HG02884 (cell line): ENCODE data around the gene PLPP3.

Source experiments
- ATAC-seq: cut with Tn5 transposase; IDR thresholded peaks from one replicate; pipeline ENCODE4 v1.9.1; 2021; ENCODE audit warnings: mild to moderate bottlenecking, moderate library complexity; ENCODE audit not compliant: unreplicated experiment

PLPP3 gene

GRCh38 chr1:56576880-56577405, 2.4 kb downstream of the PLPP3 start:
- no peak for ATAC-seq

- ATAC-seq, result no peak
Measured at GRCh38 chr1:56575865-56576264, 3.5 kb downstream of the PLPP3 start.

- ATAC-seq, result no peak
Measured at GRCh38 chr1:56574794-56575193, 4.6 kb downstream of the PLPP3 start.

GRCh38 chr1:56573311-56573710, 6.1 kb downstream of the PLPP3 start:
- ATAC-seq, result no peak

GRCh38 chr1:56572334-56573050, 6.9 kb downstream of the PLPP3 start:
- ATAC-seq, result no peak

- no peak for ATAC-seq
Measured at GRCh38 chr1:56571448-56571847, 7.9 kb downstream of the PLPP3 start.

GRCh38 chr1:56570924-56571372, 8.4 kb downstream of the PLPP3 start:
- ATAC-seq, result no peak

GRCh38 chr1:56569661-56570060, 9.7 kb downstream of the PLPP3 start:
- ATAC-seq, result no peak

GRCh38 chr1:56566994-56567393, 12.4 kb downstream of the PLPP3 start:
- no peak for ATAC-seq

- ATAC-seq, result no peak
Measured at GRCh38 chr1:56566061-56566744, 13.2 kb downstream of the PLPP3 start.

GRCh38 chr1:56564615-56565014, 14.7 kb downstream of the PLPP3 start:
- ATAC-seq, result no peak

- ATAC-seq, result no peak
Measured at GRCh38 chr1:56563568-56563967, 15.8 kb downstream of the PLPP3 start.

- no peak for ATAC-seq
Measured at GRCh38 chr1:56562891-56563452, 16.4 kb downstream of the PLPP3 start.

GRCh38 chr1:56561227-56562019, 17.9 kb downstream of the PLPP3 start:
- ATAC-seq, result no peak

- no peak for ATAC-seq
Measured at GRCh38 chr1:56557746-56558145, 21.6 kb downstream of the PLPP3 start.

- no peak for ATAC-seq
Measured at GRCh38 chr1:56555448-56555847, 23.9 kb downstream of the PLPP3 start.

- ATAC-seq, result no peak
Measured at GRCh38 chr1:56553046-56553445, 26.3 kb downstream of the PLPP3 start.

- no peak for ATAC-seq
Measured at GRCh38 chr1:56552349-56552748, 27.0 kb downstream of the PLPP3 start.

- no peak for ATAC-seq
Measured at GRCh38 chr1:56551691-56552090, 27.7 kb downstream of the PLPP3 start.

GRCh38 chr1:56550859-56551188, 28.5 kb downstream of the PLPP3 start:
- no peak for ATAC-seq

- no peak for ATAC-seq
Measured at GRCh38 chr1:56550138-56550858, 29.1 kb downstream of the PLPP3 start.
